ENCODE measurements around the gene CDAN1. TPM values are rescaled to one million over a fixed set of nuclear protein-coding genes. Genes with fewer than 3 reads are reported as not detected.

Gene CDAN1
- total and polyA plus RNA-seq, 4 donors: 2.4 to 9.5 (median 7.1) TPM

DNA sequence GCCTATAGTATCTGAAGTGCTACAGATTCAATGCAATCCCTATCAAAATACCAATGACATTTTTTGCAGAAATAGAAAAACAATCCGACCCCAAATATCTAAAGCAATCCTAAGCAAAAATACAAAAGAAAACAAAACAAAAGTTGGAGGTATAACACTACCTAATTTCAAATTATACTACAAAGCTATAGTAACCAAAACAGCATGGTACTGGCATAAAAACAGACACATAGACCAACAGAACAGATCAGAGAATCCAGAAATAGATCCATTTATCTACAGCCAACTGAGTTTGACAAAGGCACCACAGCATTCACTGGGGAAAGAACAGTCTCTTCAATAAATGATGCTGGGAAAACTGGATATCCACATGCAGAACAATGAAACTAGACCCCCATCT is 23.8 kb upstream of the CDAN1 start:
- Histone ChIP-seq H3K36me3 (ENCODE audit: control insufficient read depth in 4 of 4, insufficient read depth in 3 of 4, low read depth in 1 of 4, low read length in 3 of 4) (peaks cover 0 to 2% (median 0%) of the 10 kb centered on the region in 4 donors), H3K9me3 (ENCODE audit: control insufficient read depth in 4 of 4, low read length in 3 of 4) (peaks cover 0 to 2% (median under 1%) of the 10 kb centered on the region in 4 donors), H3K27me3 (ENCODE audit: control insufficient read depth in 4 of 4, insufficient read depth in 4 of 4, low read length in 3 of 4) (no peaks in the 10 kb centered on the region), H3K9ac (ENCODE audit: low read depth in 1 of 2, low read length in 2 of 2) (no peak overlapping the region), H3K27ac (ENCODE audit: low read depth in 1 of 2, low read length in 2 of 2) (no peak overlapping the region), H3K4me1 (ENCODE audit: control insufficient read depth in 4 of 4, insufficient read depth in 4 of 4, low read length in 3 of 4) (no peaks in the 10 kb centered on the region), H3K4me3 (ENCODE audit: low read depth in 1 of 3, low read length in 3 of 3) (no peak overlapping the region)
- DNase-seq (ENCODE audit: low spot score): no peak
- no peak for TF ChIP-seq FOXA2 (IDR thresholded peaks at IDR 0.05)
- TF ChIP-seq NR2F2 (IDR thresholded peaks at IDR 0.05): no peak
- 96% methylated on average over 1 of the region's 1 CpG for WGBS

DNA sequence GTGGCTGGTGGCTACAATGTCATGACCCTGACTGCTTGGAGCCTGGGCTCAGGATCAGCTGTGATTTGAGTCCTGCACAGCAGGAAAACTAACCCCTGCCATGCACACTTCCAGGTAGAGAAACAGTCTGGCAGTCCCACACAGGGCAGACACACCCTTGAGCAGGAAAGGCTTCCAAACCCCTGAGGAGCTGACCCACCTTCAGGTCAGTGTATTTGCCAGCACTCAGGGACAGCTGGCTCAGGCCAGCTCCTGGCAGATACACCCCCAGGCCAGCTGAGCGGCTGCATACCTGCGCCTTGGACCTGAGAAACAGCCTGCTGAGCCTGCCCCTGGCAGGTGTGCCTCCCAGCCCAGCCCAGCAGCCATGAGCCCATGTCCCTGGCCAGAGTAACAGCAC is 22.2 kb upstream of the CDAN1 start:
- peaks cover 0 to 2% (median under 1%) of the 10 kb centered on the region in 4 donors for H3K9me3 ChIP-seq (ENCODE audit: control insufficient read depth in 4 of 4, low read length in 3 of 4)
- H3K4me3 ChIP-seq (ENCODE audit: low read depth in 1 of 3, low read length in 3 of 3): no peak overlapping the region
- no peaks in the 10 kb centered on the region for H3K4me1 ChIP-seq (ENCODE audit: control insufficient read depth in 4 of 4, insufficient read depth in 4 of 4, low read length in 3 of 4)
- H3K9ac ChIP-seq (ENCODE audit: low read depth in 1 of 2, low read length in 2 of 2): no peak overlapping the region
- DNase-seq (ENCODE audit: low spot score): no peak
- TF ChIP-seq RXRA (IDR thresholded peaks at IDR 0.05): no peak
- TF ChIP-seq YY1 (IDR thresholded peaks at IDR 0.05): no peak
- TF ChIP-seq RAD21 (IDR thresholded peaks at IDR 0.05): no peak
- TF ChIP-seq, protein P1, sequence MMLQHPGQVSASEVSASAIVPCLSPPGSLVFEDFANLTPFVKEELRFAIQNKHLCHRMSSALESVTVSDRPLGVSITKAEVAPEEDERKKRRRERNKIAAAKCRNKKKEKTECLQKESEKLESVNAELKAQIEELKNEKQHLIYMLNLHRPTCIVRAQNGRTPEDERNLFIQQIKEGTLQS (IDR thresholded peaks at IDR 0.05): no peak
- TF ChIP-seq HNF4A (conservative IDR thresholded peaks at IDR 0.05): no peak
- TF ChIP-seq GABPA (IDR thresholded peaks at IDR 0.05 in 1 of 2, conservative IDR thresholded peaks at IDR 0.05 in 1 of 2): no peak
- no peak for TF ChIP-seq NR2F2 (IDR thresholded peaks at IDR 0.05)
- TF ChIP-seq FOXA2 (IDR thresholded peaks at IDR 0.05): no peak
- TF ChIP-seq HNF4G (IDR thresholded peaks at IDR 0.05): no peak
- TF ChIP-seq, protein P2, sequence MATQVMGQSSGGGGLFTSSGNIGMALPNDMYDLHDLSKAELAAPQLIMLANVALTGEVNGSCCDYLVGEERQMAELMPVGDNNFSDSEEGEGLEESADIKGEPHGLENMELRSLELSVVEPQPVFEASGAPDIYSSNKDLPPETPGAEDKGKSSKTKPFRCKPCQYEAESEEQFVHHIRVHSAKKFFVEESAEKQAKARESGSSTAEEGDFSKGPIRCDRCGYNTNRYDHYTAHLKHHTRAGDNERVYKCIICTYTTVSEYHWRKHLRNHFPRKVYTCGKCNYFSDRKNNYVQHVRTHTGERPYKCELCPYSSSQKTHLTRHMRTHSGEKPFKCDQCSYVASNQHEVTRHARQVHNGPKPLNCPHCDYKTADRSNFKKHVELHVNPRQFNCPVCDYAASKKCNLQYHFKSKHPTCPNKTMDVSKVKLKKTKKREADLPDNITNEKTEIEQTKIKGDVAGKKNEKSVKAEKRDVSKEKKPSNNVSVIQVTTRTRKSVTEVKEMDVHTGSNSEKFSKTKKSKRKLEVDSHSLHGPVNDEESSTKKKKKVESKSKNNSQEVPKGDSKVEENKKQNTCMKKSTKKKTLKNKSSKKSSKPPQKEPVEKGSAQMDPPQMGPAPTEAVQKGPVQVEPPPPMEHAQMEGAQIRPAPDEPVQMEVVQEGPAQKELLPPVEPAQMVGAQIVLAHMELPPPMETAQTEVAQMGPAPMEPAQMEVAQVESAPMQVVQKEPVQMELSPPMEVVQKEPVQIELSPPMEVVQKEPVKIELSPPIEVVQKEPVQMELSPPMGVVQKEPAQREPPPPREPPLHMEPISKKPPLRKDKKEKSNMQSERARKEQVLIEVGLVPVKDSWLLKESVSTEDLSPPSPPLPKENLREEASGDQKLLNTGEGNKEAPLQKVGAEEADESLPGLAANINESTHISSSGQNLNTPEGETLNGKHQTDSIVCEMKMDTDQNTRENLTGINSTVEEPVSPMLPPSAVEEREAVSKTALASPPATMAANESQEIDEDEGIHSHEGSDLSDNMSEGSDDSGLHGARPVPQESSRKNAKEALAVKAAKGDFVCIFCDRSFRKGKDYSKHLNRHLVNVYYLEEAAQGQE (IDR thresholded peaks at IDR 0.05): no peak
- TF ChIP-seq, protein P3, sequence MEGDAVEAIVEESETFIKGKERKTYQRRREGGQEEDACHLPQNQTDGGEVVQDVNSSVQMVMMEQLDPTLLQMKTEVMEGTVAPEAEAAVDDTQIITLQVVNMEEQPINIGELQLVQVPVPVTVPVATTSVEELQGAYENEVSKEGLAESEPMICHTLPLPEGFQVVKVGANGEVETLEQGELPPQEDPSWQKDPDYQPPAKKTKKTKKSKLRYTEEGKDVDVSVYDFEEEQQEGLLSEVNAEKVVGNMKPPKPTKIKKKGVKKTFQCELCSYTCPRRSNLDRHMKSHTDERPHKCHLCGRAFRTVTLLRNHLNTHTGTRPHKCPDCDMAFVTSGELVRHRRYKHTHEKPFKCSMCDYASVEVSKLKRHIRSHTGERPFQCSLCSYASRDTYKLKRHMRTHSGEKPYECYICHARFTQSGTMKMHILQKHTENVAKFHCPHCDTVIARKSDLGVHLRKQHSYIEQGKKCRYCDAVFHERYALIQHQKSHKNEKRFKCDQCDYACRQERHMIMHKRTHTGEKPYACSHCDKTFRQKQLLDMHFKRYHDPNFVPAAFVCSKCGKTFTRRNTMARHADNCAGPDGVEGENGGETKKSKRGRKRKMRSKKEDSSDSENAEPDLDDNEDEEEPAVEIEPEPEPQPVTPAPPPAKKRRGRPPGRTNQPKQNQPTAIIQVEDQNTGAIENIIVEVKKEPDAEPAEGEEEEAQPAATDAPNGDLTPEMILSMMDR (IDR thresholded peaks at IDR 0.05; ENCODE audit: low read depth, low read length, missing input control): no peak
- TF ChIP-seq SP1 (IDR thresholded peaks at IDR 0.05): no peak
- TF ChIP-seq, protein P4, sequence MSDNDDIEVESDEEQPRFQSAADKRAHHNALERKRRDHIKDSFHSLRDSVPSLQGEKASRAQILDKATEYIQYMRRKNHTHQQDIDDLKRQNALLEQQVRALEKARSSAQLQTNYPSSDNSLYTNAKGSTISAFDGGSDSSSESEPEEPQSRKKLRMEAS (IDR thresholded peaks at IDR 0.05): no peak
- peaks cover 0 to 2% (median 0%) of the 10 kb centered on the region in 4 donors for H3K36me3 ChIP-seq (ENCODE audit: control insufficient read depth in 4 of 4, insufficient read depth in 3 of 4, low read depth in 1 of 4, low read length in 3 of 4)
- H3K27ac ChIP-seq (ENCODE audit: low read depth in 1 of 2, low read length in 2 of 2): no peak overlapping the region
- no peaks in the 10 kb centered on the region for H3K27me3 ChIP-seq (ENCODE audit: control insufficient read depth in 4 of 4, insufficient read depth in 4 of 4, low read length in 3 of 4)
- WGBS: 96% methylated on average over 2 of the region's 2 CpGs

DNA sequence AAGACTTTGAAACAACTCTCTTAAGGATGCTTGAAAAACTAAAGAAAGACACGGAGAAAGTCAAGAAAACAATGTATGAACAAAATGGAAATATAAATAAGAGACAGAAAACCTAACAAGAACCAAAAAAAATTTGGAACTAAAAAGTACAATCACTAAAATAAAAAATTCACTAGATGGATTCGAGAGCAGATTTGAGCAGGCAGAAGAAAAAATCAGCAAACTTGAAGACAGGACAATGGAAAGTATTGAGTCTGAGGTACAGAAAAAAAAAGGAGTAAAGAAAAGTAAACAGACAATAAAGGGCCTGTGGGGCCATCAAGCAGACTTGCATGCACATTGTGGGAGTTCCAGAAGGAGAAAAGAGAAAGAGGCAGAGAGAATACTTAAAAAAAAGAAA is 13.4 kb upstream of the CDAN1 start:
- H3K9me3 ChIP-seq (ENCODE audit: control insufficient read depth in 4 of 4, low read length in 3 of 4): no peaks in the 10 kb centered on the region
- no peak overlapping the region for H3K9ac ChIP-seq (ENCODE audit: low read depth in 1 of 2, low read length in 2 of 2)

More for the DNA sequence above, 13.4 kb upstream of the CDAN1 start:
- Histone ChIP-seq H3K27me3 (ENCODE audit: control insufficient read depth in 4 of 4, insufficient read depth in 4 of 4, low read length in 3 of 4) (no peaks in the 10 kb centered on the region), H3K4me1 (ENCODE audit: control insufficient read depth in 4 of 4, insufficient read depth in 4 of 4, low read length in 3 of 4) (no peaks in the 10 kb centered on the region), H3K4me3 (ENCODE audit: low read depth in 1 of 3, low read length in 3 of 3) (no peak overlapping the region), H3K36me3 (ENCODE audit: control insufficient read depth in 4 of 4, insufficient read depth in 3 of 4, low read depth in 1 of 4, low read length in 3 of 4) (peaks cover 0 to 15% (median 3%) of the 10 kb centered on the region in 4 donors), H3K27ac (ENCODE audit: low read depth in 1 of 2, low read length in 2 of 2) (no peak overlapping the region)
- DNase-seq (ENCODE audit: low spot score): no peak
- WGBS: 97% methylated on average over 2 of the region's 2 CpGs
- TF ChIP-seq GABPA (IDR thresholded peaks at IDR 0.05 in 1 of 2, conservative IDR thresholded peaks at IDR 0.05 in 1 of 2) (no peak), RXRA (IDR thresholded peaks at IDR 0.05) (no peak), RAD21 (IDR thresholded peaks at IDR 0.05) (no peak), JUND (IDR thresholded peaks at IDR 0.05) (no peak), NR2F2 (IDR thresholded peaks at IDR 0.05) (no peak), SP1 (IDR thresholded peaks at IDR 0.05) (no peak), FOXA1 (IDR thresholded peaks at IDR 0.05) (no peak), HNF4G (IDR thresholded peaks at IDR 0.05) (no peak)
- TF ChIP-seq, protein P1 (IDR thresholded peaks at IDR 0.05): no peak

Measured in liver (tissue), 9 donors.